ENCODE data around the gene KLK10.

- TF ChIP-seq ATF3 (CRISPR knock-in tag; conservative IDR thresholded peaks at IDR 0.05) (no peak), TCF7 (CRISPR knock-in tag; IDR thresholded peaks at IDR 0.05; ENCODE audit: low read depth) (no peak), CTCF (IDR thresholded peaks at IDR 0.05) (no peak), NFE2L1 (CRISPR knock-in tag; IDR thresholded peaks at IDR 0.05) (no peak), USF2 (CRISPR knock-in tag; IDR thresholded peaks at IDR 0.05) (no peak), FOXK1 (CRISPR knock-in tag; IDR thresholded peaks at IDR 0.05) (no peak), FOXP1 (CRISPR knock-in tag; IDR thresholded peaks at IDR 0.05; ENCODE audit: borderline replicate concordance) (no peak), RELA (CRISPR knock-in tag; IDR thresholded peaks at IDR 0.05; ENCODE audit: borderline replicate concordance) (no peak), GABPB1 (CRISPR knock-in tag; IDR thresholded peaks at IDR 0.05) (no peak), ZNF281 (CRISPR knock-in tag; IDR thresholded peaks at IDR 0.05) (no peak), NR2C2 (CRISPR knock-in tag; IDR thresholded peaks at IDR 0.05) (no peak), NR1H2 (CRISPR knock-in tag; IDR thresholded peaks at IDR 0.05) (no peak)
Measured at GRCh38 chr19:50968716-50969412, 50.6 kb downstream of the KLK10 start.

All from WTC11 (cell line).